Ishikawa (cell line): ENCODE data around the gene RIN2.

ENCODE experiments used
- CEBPB ChIP-seq: IDR thresholded peaks from 2 replicates; pipeline ENCODE4 v1.6.1; 2012
- CREB1 ChIP-seq: IDR thresholded peaks from 2 replicates; pipeline ENCODE4 v1.6.1; 2012; ENCODE audit warnings: low read depth
- EGR1 ChIP-seq: IDR thresholded peaks from 2 replicates; pipeline ENCODE4 v1.6.1; 2012
- EP300 ChIP-seq: IDR thresholded peaks from 2 replicates; pipeline ENCODE4 v1.6.1; 2012; ENCODE audit warnings: borderline replicate concordance
- FOXM1 ChIP-seq: IDR thresholded peaks from 2 replicates; pipeline ENCODE4 v1.6.1; 2012; ENCODE audit warnings: low read depth, borderline replicate concordance
- MAX ChIP-seq: IDR thresholded peaks from 2 replicates; pipeline ENCODE4 v1.6.1; 2012
- NFIC ChIP-seq: IDR thresholded peaks from 2 replicates; pipeline ENCODE4 v1.6.1; 2012
- RAD21 ChIP-seq: IDR thresholded peaks from 2 replicates; pipeline ENCODE4 v1.6.1; 2012; ENCODE audit warnings: low read depth
- REST ChIP-seq: IDR thresholded peaks from 2 replicates; pipeline ENCODE4 v1.6.1; 2012; ENCODE audit warnings: low read depth, mild to moderate bottlenecking
- TAF1 ChIP-seq: IDR thresholded peaks from 2 replicates; pipeline ENCODE4 v1.6.1; 2012; ENCODE audit warnings: low read depth, mild to moderate bottlenecking
- TCF12 ChIP-seq: IDR thresholded peaks from 2 replicates; pipeline ENCODE4 v1.6.1; 2012; ENCODE audit warnings: low read depth
- TEAD4 ChIP-seq: IDR thresholded peaks from 2 replicates; pipeline ENCODE4 v1.6.1; 2012
- USF1 ChIP-seq: IDR thresholded peaks from 2 replicates; pipeline ENCODE4 v1.6.1; 2012
- YY1 ChIP-seq: IDR thresholded peaks from 2 replicates; pipeline ENCODE4 v1.6.1; 2012; ENCODE audit warnings: low read depth
- ZBTB7A ChIP-seq: IDR thresholded peaks from 2 replicates; pipeline ENCODE4 v1.6.1; 2012; ENCODE audit warnings: low read depth

Gene RIN2

GRCh38 chr20:19770375-19770774 lies 12.3 kb downstream of the RIN2 start:
- no peak for TF ChIP-seq EP300

- TF ChIP-seq YY1: no peak
- TF ChIP-seq ZBTB7A: no peak
- no peak for TF ChIP-seq REST
- no peak for TF ChIP-seq USF1
- no peak for TF ChIP-seq EP300
- no peak for TF ChIP-seq RAD21
- TF ChIP-seq TEAD4: no peak
- TF ChIP-seq CEBPB: no peak
- TF ChIP-seq CREB1: no peak
- no peak for TF ChIP-seq TAF1
- TF ChIP-seq MAX: no peak
- TF ChIP-seq EGR1: no peak
- no peak for TF ChIP-seq FOXM1
- TF ChIP-seq NFIC: no peak
Observed at GRCh38 chr20:19771031-19771430, 13.0 kb downstream of the RIN2 start.

GRCh38 chr20:19773471-19773870 lies 15.4 kb downstream of the RIN2 start:
- TF ChIP-seq MAX: no peak
- peak; percentile 56; the same call in 1 of the 2 replicates for TF ChIP-seq REST

- TF ChIP-seq CREB1 (no peak), RAD21 (no peak), EGR1 (no peak), FOXM1 (no peak), REST (no peak), TCF12 (no peak), EP300 (no peak), ZBTB7A (no peak), TEAD4 (no peak), USF1 (no peak), YY1 (no peak), MAX (no peak), CEBPB (no peak), TAF1 (no peak), NFIC (no peak)
Observed at GRCh38 chr20:19774135-19774933, 16.3 kb downstream of the RIN2 start.
